KOPT-K1 (cell line): ENCODE results near the gene INPP5A.
"Not testable (repeated sequence)": the region's sequence is repeated elsewhere in the genome, so short reads cannot be mapped to it uniquely, and the experiment has no call there.

Experiments used
- H3K27ac ChIP-seq: fragments of 200-600 bp; sonication (generic); 2 replicates; pipeline ENCODE4 v1.5.1; 2016; ENCODE audit warnings: antibody characterized with exemption, mild to moderate bottlenecking, low read depth, low read length; ENCODE audit not compliant: poor library complexity, severe bottlenecking
- H3K36me3 ChIP-seq: fragments of 200-600 bp; sonication (generic); 2 replicates; pipeline ENCODE4 v1.5.1; 2017; ENCODE audit warnings: antibody characterized with exemption, mild to moderate bottlenecking, low read length, moderate library complexity; ENCODE audit not compliant: insufficient read depth
- H3K9me3 ChIP-seq: fragments of 200-600 bp; sonication (generic); 2 replicates; pipeline ENCODE4 v1.5.1; 2017; ENCODE audit warnings: antibody characterized with exemption, low read length, mild to moderate bottlenecking; ENCODE audit not compliant: insufficient read depth, poor library complexity, severe bottlenecking

Gene INPP5A

DNA sequence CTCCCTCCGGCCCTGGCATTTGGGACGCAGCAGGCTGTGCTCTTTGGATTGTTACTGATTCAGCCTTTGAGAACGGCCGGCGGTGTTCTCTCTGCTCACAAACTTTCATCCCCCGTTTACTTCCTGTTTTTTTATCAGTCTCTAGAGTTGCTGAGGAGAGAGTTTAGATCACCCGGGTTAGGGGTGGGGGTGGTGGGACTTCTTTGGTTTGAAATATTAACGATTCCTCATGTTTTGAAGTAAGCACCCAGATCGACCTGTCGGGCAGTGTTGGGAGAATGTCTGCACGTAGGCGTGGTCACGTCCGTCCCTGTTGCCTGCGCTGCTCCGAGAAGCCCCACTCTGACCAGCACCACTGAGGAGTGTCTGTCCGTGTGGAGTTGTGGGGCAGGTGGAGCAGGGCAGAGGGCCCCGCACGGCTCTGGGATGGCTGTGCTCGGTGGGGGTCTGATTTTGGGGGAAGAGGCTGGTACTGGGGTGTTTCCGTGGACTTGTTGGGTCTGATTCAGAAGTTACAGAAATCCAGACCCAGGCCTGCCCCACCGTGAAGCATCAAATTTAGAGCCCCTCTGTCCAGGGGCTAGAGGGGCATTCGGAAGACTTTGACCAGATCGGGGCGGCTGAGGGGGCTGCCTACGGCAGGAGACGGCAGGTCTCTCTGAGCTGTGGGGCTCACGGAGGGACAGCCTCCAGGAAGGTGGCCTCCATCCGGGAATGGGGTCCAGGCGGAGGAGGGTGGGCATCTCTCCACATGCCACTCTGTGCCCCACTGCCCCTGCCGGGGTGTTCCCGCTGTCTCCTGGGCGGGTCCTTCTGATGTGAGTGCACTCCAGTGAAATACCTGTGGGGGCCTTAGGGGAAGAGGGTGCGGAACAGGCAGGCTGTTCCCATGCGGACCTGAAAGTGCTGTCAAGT lies 7.4 kb downstream of the INPP5A start:
- H3K27ac ChIP-seq, result peak overlapping the region; percentile 69
- no peaks in the 10 kb centered on the region for H3K9me3 ChIP-seq
- H3K36me3 ChIP-seq, result no peaks in the 10 kb centered on the region

- no peaks in the 10 kb centered on the region for H3K36me3 ChIP-seq
- no peaks in the 10 kb centered on the region for H3K9me3 ChIP-seq
- peak overlapping the region; percentile 56 for H3K27ac ChIP-seq
These were observed 8.2 kb downstream of the INPP5A start for GRCh38 chr10:132545659-132546367.

DNA sequence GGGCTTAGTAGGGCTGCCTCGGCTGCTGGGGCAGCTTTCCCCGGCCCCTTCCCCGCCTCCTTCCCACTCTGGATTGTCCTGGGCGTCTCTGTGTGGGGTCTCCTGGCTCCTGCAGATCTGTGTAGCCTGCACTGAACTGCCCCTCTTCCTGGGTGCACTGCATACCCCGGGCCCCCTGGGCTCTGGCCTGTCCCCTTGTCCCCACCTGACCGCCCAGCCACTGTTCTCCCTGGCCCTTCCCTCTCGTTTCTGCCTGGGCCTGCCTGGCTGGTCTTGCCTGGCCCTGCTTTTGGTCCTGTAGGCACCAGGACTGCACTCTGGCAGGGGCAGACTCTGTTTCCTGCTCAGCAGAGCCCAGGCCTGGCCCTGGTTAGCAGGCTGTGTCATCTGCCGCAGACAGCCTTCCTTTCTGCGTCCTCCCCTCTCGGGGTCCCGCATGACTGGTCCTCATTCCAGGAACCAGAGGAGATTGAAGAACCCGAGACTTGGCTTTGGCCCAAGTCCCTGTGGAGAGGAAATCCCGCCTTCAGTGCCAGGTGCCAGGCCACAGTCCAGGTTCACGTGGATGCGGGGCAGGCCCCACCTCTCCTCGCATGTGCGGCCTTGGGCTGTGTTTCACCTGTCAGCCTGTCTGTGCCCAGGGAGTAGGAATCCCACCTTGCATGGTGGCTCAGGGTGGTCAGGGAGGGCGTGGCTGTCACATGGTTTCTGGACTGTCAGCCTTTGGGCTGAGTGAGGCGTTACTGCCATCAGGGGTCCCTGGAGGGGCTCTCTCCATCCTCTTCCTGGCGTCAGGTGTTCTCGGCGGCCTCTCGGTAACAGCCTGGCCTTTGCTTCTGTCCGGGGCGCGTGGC lies 9.2 kb downstream of the INPP5A start:
- Histone ChIP-seq H3K27ac (peak overlapping the region; percentile 56), H3K9me3 (no peaks in the 10 kb centered on the region), H3K36me3 (no peaks in the 10 kb centered on the region)

GRCh38 chr10:132547421-132547861 lies 9.9 kb downstream of the INPP5A start:
- Histone ChIP-seq H3K36me3 (no peaks in the 10 kb centered on the region), H3K9me3 (no peaks in the 10 kb centered on the region), H3K27ac (peak overlapping the region; percentile 56)

DNA sequence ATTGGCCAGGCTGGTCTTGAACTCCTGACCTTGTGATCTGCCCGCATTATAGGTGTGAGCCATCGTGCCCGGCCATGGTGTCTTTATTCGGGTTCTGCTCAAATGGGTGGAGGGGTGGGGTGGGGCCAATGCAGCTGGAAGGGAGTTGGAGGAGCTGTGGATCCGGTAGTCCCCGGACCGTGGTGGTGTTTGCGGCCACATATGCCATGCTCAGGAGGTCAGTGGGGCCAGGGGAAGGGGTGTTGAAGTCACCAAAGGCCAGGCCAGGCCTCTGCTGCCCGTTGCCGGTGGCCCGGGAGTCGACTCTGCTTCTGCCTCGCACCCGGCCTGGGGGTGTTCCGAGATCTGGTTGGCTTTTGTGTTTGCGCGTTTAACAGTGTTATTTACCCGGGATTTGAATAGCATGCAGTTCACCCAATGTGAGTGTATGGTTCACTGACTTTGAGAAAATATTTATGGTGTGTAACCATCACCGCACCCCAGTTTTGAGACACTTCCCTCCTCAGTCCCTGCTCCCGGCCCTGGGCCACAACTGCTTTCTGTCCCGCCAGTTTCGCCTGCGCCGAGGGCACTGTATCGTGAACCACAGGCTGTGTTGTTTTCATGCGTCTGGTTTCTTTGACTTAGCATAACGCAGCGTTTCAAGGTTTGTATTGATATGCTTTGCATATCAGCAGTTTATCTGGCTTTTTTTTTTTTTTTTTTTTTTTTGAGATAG lies 10.7 kb downstream of the INPP5A start:
- no peak overlapping the region for H3K27ac ChIP-seq
- H3K9me3 ChIP-seq, result no peaks in the 10 kb centered on the region
- H3K36me3 ChIP-seq, result no peaks in the 10 kb centered on the region

- H3K27ac ChIP-seq, result peak overlapping the region; percentile 7
- no peaks in the 10 kb centered on the region for H3K9me3 ChIP-seq
- no peaks in the 10 kb centered on the region for H3K36me3 ChIP-seq
These were observed 11.3 kb downstream of the INPP5A start for GRCh38 chr10:132548869-132549268.

GRCh38 chr10:132549371-132549770 lies 11.8 kb downstream of the INPP5A start:
- no peaks in the 10 kb centered on the region for H3K9me3 ChIP-seq
- H3K36me3 ChIP-seq, result no peaks in the 10 kb centered on the region
- H3K27ac ChIP-seq, result peak overlapping the region; percentile 7

GRCh38 chr10:132550366-132551092 lies 12.9 kb downstream of the INPP5A start:
- Histone ChIP-seq H3K9me3 (no peaks in the 10 kb centered on the region), H3K36me3 (no peaks in the 10 kb centered on the region), H3K27ac (peak overlapping the region; percentile 98)

- H3K27ac ChIP-seq, result peak overlapping the region; percentile 98
- no peaks in the 10 kb centered on the region for H3K9me3 ChIP-seq
- no peaks in the 10 kb centered on the region for H3K36me3 ChIP-seq
These were observed 13.7 kb downstream of the INPP5A start for GRCh38 chr10:132551093-132551807.

- Histone ChIP-seq H3K36me3 (no peaks in the 10 kb centered on the region), H3K27ac (peak overlapping the region; percentile 98), H3K9me3 (no peaks in the 10 kb centered on the region)
These were observed 14.2 kb downstream of the INPP5A start for GRCh38 chr10:132551808-132552130.

DNA sequence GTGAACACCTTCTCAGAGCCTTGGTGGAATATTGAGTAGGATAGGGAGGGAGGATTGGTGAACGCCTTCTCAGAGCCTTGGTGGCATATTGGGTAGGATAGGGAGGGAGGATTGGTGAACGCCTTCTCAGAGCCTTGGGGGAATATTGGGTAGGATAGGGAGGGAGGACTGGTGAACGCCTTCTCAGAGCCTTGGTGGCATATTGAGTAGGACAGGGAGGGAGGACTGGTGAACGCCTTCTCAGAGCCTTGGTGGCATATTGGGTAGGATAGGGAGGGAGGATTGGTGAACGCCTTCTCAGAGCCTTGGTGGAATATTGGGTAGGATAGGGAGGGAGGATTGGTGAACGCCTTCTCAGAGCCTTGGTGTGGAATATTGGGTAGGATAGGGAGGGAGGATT lies 15.0 kb downstream of the INPP5A start:
- not testable (repeated sequence) for H3K36me3 ChIP-seq, H3K9me3 ChIP-seq
- H3K27ac ChIP-seq, result peak overlapping the region; percentile 98

DNA sequence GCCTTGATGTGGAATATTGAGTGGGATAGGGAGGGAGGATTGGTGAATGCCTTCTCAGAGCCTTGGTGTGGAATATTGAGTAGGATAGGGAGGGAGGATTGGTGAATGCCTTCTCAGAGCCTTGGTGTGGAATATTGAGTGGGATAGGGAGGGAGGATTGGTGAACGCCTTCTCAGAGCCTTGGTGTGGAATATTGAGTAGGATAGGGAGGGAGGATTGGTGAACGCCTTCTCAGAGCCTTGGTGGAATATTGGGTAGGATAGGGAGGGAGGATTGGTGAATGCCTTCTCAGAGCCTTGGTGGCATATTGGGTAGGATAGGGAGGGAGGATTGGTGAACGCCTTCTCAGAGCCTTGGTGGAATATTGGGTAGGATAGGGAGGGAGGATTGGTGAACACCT lies 16.0 kb downstream of the INPP5A start:
- H3K27ac ChIP-seq, H3K9me3 ChIP-seq, H3K36me3 ChIP-seq: not testable (repeated sequence)

- no peaks in the 10 kb centered on the region for H3K36me3 ChIP-seq
- H3K9me3 ChIP-seq, result no peaks in the 10 kb centered on the region
- no peak overlapping the region for H3K27ac ChIP-seq
These were observed 16.7 kb downstream of the INPP5A start for GRCh38 chr10:132554053-132554990.
